Sigmoid colon (tissue), 4 donors: ENCODE data around the gene HDGFL2.

Experiments
- CTCF ChIP-seq, 4 experiments: fragments of 450-650 bp in 3 of 4; fragments of 200-600 bp in 1 of 4; IDR thresholded peaks; one replicate each; pipeline ENCODE4 v1.5.1; 2016 to 2019; ENCODE audit warnings: antibody characterized with exemption in 4 of 4, mild to moderate bottlenecking in 3 of 4, moderate library complexity in 2 of 4
- EP300 ChIP-seq, 4 donors: sonication (generic); formaldehyde crosslinking; IDR thresholded peaks; one replicate each; pipeline ENCODE4 v1.6.1; 2017; ENCODE audit warnings: antibody characterized with exemption in 4 of 4

GRCh38 chr19:4522291-4523002, 50.4 kb downstream of the HDGFL2 start:
- TF ChIP-seq CTCF (IDR thresholded peaks at IDR 0.05) (no peak), EP300 (IDR thresholded peaks at IDR 0.05) (no peak)
